GM10248 (cell line): Measurements from ENCODE around the gene AURKA.

Source experiments
- CTCF ChIA-PET: fragments of 300-600 bp; sonication (Branson Sonifier 250); formaldehyde crosslinking; extraction: SDS; loops from one replicate; lab custom pipeline; 2021; ENCODE audit warnings: antibody characterized with exemption; lab: Yijun Ruan, JAX
- POLR2A ChIA-PET: fragments of 350-650 bp; sonication (Branson Sonifier 250); formaldehyde crosslinking; extraction: SDS; loops from one replicate; lab custom pipeline; 2020; ENCODE audit warnings: antibody characterized with exemption; lab: Yijun Ruan, JAX
- DNase-seq: peaks from one replicate; pipeline ENCODE4 v3.0.0; 2012; ENCODE audit errors: extremely low spot score
- TF ChIP-seq, protein P1 (sequence below): IDR thresholded peaks from 2 replicates; pipeline ENCODE4 v1.5.1; 2012; ENCODE audit warnings: mild to moderate bottlenecking, low read depth; ENCODE audit errors: extremely low read depth, missing control alignments, control extremely low read depth

AURKA gene

DNA sequence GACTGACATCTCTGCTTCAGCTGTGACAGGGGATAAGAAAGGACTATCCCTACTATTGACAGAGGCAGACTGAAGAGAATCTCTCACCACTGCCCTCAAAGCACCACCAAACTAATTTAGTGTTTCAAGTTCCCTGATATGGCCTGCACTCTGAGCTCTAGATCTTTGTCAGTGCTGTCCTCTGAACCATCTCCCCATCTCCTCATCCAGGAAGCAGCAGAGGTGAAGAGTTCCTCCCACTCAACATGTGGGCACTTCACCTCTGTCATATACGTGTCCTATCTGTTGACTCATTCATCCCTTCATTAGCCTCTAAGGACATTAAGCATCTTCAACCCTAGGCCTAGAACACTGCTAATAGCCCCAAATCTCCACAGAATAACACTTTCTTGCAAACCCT, 19.2 kb downstream of the AURKA start:
- TF ChIP-seq, protein P1, sequence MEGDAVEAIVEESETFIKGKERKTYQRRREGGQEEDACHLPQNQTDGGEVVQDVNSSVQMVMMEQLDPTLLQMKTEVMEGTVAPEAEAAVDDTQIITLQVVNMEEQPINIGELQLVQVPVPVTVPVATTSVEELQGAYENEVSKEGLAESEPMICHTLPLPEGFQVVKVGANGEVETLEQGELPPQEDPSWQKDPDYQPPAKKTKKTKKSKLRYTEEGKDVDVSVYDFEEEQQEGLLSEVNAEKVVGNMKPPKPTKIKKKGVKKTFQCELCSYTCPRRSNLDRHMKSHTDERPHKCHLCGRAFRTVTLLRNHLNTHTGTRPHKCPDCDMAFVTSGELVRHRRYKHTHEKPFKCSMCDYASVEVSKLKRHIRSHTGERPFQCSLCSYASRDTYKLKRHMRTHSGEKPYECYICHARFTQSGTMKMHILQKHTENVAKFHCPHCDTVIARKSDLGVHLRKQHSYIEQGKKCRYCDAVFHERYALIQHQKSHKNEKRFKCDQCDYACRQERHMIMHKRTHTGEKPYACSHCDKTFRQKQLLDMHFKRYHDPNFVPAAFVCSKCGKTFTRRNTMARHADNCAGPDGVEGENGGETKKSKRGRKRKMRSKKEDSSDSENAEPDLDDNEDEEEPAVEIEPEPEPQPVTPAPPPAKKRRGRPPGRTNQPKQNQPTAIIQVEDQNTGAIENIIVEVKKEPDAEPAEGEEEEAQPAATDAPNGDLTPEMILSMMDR = no peak
- CTCF ChIA-PET = interaction anchor here (0.9 to 1.3 kb wide), 3 partner anchors 12 to 19 kb away, joined by 3 to 4 read pairs (median 4); partner anchors contain the start of gene AURKA
- no peak for DNase-seq
- POLR2A ChIA-PET = interaction anchor here (0.7 kb wide), 1 partner anchor 20 kb away, joined by 4 read pairs; the partner anchor contains the start of gene CSTF1

DNA sequence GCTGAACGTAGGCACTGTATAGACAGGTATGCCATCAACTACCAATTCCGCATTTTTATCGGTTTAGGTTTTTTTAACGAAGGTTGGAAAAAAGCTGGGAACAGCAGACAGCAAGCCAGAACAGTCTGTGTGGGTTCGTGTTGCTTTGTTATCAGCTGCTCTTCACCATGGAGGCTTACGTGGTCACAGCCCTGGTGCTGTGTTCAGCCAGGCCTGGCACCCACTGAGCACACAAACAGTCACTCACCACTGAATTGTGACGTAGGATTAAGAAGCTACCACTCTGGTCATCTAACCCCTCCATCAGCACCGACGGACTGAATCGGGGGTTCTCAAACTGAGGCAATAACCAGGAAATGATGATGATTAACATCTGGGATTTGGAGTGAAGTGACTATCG, 20.0 kb downstream of the AURKA start:
- POLR2A ChIA-PET = no interaction called here
- CTCF ChIA-PET = interaction anchor here (0.9 to 1.3 kb wide), 3 partner anchors 11 to 19 kb away, joined by 3 to 4 read pairs (median 4); partner anchors contain the start of gene AURKA
- no peak for DNase-seq
- TF ChIP-seq, protein P1 = no peak

DNA sequence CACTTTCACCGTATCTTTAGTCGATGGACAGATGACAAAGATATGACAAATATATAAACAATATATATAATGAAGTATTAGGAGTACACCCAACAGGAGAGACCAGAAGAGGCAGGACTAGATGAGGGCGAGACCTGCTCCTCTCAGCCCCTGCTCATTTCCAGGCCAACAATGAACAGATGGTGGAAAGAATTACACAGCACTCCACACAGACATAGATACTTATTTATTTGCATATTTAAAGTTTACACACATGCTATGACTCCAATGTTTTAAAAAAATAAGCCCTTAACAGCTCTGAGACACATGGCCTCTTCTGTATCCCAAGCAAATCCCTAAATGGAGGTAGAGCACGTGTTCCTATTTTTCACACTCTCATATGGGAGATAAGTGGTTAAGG, 22.8 kb downstream of the AURKA start:
- TF ChIP-seq, protein P1 = no peak
- CTCF ChIA-PET = interaction anchor here (0.8 to 1.5 kb wide), 4 partner anchors 10 to 50 kb away, joined by 3 to 6 read pairs (median 3); partner anchors contain the start of gene FAM210B
- DNase-seq = no peak
- POLR2A ChIA-PET = no interaction called here

DNA sequence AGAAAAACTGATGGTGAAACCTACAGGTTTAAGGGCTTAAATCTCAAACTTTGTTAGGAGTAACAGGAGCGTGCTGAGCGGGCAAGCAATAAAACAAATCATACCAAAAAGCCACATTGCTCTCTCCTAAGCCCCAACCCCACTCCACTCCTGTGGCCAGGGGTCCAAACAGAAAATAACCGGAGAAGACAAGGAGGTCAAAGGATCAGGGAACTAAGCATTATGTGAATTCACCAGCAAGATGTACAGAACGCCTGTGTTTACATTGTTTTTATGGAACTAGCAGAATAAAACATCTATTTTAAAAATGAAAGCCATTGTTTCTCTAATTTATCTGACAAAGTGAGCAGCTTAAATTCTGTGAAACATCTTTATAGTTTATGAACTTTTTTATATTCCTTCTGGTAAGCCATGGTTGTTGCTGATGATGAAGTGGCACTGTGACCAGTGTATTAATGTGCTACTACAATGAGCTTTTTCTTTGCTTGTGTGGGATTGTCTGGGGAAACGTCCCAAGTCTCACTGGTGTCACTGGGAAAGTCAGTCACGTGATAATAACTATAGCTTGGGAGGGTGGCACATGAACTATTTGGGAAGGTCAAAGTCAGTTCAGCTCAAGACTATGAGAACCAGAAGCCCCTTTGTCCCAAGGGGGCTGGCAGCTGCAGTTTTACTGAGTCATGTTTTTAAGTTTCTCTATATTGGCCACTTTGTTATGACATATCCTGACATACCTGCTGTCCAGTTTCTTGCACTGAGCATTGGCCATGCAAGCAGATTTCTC, 23.5 kb downstream of the AURKA start:
- DNase-seq = no peak
- ChIA-PET CTCF (interaction anchor here (0.8 to 1.4 kb wide), 3 partner anchors 10 to 51 kb away, joined by 3 to 6 read pairs (median 3); partner anchors contain the start of gene FAM210B), POLR2A (no interaction called here)
- TF ChIP-seq, protein P1 = no peak

DNA sequence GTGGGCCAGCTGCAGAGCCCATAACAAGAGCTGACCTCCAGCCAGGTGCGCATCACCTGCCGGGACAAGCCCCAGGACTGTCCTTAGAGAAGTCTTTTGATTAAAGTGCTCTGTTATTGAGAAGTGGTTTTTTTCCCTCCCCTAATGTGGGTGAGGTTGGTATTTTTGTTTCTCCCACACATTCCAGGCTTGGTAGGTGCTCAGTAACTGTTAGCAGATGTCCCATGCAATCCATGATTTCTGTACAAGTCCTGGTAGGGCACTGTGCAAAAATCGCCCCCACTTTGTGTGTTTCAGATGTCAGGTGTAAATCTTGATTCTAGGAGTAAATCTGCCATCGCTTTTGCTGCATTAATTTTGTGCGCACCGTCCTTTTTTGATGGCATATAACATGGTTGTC, 28.5 kb downstream of the AURKA start:
- CTCF ChIA-PET = no interaction called here
- POLR2A ChIA-PET = no interaction called here
- no peak for DNase-seq
- TF ChIP-seq, protein P1 = no peak

DNA sequence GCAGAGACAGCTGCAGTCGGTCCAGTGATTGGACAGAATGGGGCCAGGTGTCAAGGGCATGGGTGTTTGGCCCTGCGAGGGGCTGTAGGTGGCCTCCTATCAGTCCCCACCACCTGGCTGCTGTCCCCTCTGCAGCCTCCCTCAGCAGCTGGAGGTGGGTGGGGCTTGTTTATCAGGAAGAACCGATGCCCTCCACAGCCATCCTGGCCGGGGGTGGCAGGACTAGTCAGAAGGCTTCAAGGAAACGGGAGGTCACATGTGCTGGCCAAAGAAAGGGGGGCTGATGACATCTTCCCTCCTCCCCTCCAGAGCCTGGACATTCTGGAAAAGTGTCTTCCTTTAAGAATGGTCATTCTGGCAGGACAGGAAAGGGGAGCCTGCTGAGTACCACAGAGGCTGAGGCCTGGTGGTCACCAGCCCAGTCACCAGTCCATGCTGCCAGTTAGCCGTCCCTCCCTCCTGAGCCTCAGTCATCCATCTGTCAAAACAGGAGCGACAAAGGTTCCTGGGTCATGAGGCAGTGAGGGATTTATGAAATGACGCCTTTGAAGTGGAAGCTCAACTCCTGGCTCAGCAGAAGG, 29.1 kb downstream of the AURKA start:
- TF ChIP-seq, protein P1 = no peak
- no peak for DNase-seq
- CTCF ChIA-PET = no interaction called here
- POLR2A ChIA-PET = no interaction called here
